Tibial artery (tissue), 4 donors: ENCODE data around the gene IGF1R.

Experiments
- DNase-seq, 2 donors: peaks; one replicate each; pipeline ENCODE4 v3.0.0-alpha.2; 2019
- H3K27ac ChIP-seq, 2 donors: fragments of 200-600 bp; sonication (generic) in 1 of 2; 1 replicate in 1 of 2; 2 replicates in 1 of 2; pipeline ENCODE4 v1.5.1; 2018 to 2019; ENCODE audit warnings: mild to moderate bottlenecking in 1 of 2
- H3K27me3 ChIP-seq, 2 donors: fragments of 200-600 bp; sonication (generic) in 1 of 2; one replicate each; pipeline versions ENCODE4 v1.5.1 to v1.6.0; 2016 to 2019
- H3K36me3 ChIP-seq, 3 donors: fragments of 200-600 bp; sonication (generic) in 2 of 3; one replicate each; pipeline ENCODE4 v1.5.1; 2016 to 2019; ENCODE audit warnings: mild to moderate bottlenecking in 2 of 3
- H3K4me1 ChIP-seq, 4 donors: fragments of 200-600 bp; sonication (generic) in 2 of 4; 1 replicate in 3 of 4; 2 replicates in 1 of 4; pipeline ENCODE4 v1.5.1; 2016 to 2019
- H3K4me3 ChIP-seq, 2 donors: fragments of 200-600 bp; sonication (generic) in 1 of 2; 1 replicate in 1 of 2; 2 replicates in 1 of 2; pipeline ENCODE4 v1.5.1; 2018 to 2019; ENCODE audit warnings: mild to moderate bottlenecking in 2 of 2
- H3K9me3 ChIP-seq, 3 donors: fragments of 200-600 bp; sonication (generic) in 1 of 3; one replicate each; pipeline ENCODE4 v1.5.1; 2016 to 2019
- CTCF ChIP-seq, 2 experiments: fragments of 200-600 bp in 1 of 2; fragments of 450-650 bp in 1 of 2; IDR thresholded peaks; one replicate each; pipeline ENCODE4 v1.5.1; 2017 to 2019; ENCODE audit warnings: antibody characterized with exemption in 2 of 2, mild to moderate bottlenecking in 1 of 2, moderate library complexity in 1 of 2
- intact Hi-C: fragments of 100-400 bp; cut with DNase I; formaldehyde crosslinking; loops from one replicate; pipeline ENCODE4 v1.15.0; 2023; ENCODE audit warnings: low total_unique reads

IGF1R gene

DNA sequence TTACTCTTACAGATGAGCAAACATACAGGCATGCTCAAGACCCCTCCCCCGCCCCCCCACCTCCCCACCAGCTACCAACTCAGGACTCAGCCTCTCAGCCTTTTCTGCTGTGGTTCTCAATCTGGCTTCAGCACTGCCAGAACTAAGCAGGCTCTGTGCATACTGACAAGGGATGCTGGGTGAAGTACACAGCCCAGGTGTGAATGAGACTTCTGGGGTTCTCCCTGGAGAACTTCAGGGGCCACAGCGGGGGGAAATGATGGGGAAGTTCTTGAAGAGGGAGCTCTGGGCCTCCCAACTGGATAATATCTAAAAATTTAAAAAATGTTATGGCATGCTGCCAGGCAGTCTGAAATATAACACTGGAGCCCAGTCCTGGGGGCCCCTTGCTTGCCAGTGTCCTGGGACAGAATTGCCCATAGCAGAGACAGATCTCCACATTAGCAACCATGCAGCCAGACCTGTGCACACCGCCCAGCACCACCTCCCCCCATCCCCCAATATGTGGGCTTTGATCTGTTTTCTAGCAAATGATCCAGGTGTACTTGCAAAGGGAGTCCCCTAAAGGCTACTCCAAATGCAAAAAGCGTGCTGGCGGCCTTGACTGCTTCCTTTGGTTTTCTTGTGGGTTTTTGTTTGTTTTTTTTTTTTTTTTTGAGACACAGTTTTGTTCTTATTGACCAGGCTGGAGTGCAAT lies 317.9 kb downstream of the IGF1R start:
- no peak overlapping the region for H3K27ac ChIP-seq
- TF ChIP-seq CTCF (IDR thresholded peaks at IDR 0.05): no peak
- intact Hi-C loops: no loop called here
- no peak overlapping the region for H3K4me3 ChIP-seq
- H3K9me3 ChIP-seq: peaks cover 0 to 9% (median 0%) of the 10 kb centered on the region in 3 donors
- no peak for DNase-seq
- peaks cover 0 to 7% (median 0%) of the 10 kb centered on the region in 4 donors for H3K4me1 ChIP-seq
- H3K27me3 ChIP-seq: no peaks in the 10 kb centered on the region
- peaks cover 16 to 25% (median 18%) of the 10 kb centered on the region in 3 donors for H3K36me3 ChIP-seq

DNA sequence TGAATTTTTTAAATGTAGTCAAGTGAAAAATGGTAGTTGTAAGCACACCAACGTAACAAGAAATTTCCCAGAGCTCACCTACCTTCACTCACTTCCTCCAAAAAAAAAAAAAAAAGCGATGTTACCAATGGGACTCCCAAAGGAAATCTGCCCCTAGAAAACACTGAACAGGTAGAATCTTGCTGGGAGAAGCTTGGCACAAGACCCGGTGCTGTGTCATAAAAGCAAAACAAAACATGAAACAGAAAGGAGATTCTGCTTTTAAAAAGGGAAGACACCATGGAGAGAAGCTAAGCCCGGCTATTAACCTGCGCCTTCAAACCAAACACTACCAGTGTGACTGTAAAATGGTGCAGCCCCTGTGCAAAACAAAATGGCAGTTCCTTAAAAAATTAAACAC lies 318.8 kb downstream of the IGF1R start:
- Histone ChIP-seq H3K36me3 (peaks cover 7 to 16% (median 9%) of the 10 kb centered on the region in 3 donors), H3K9me3 (peaks cover 0 to under 1% (median 0%) of the 10 kb centered on the region in 3 donors), H3K27me3 (no peaks in the 10 kb centered on the region), H3K27ac (no peak overlapping the region), H3K4me3 (no peak overlapping the region), H3K4me1 (peaks cover 0 to 7% (median 0%) of the 10 kb centered on the region in 4 donors)
- no peak for DNase-seq
- intact Hi-C loops: no loop called here
- no peak for TF ChIP-seq CTCF (IDR thresholded peaks at IDR 0.05)

DNA sequence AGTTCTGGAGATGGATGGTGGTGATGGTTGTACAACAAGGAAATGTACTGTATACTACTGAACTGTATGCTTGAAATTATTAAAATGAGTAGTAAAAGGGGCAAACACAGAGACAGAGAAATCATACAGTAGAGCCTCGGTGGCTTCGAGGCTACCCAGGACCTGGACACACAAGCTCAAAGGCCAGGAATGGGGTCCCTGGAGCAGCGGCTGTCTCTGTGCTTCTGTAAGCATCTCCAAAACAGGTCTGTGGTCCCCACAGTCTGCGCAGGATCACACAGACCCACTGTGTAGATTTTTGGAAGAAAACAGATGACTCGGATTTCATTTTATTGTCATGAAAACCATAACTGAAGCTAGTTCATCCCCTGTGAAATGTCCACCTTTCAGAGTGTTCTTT lies 319.6 kb downstream of the IGF1R start:
- peaks cover 0 to 7% (median 0%) of the 10 kb centered on the region in 4 donors for H3K4me1 ChIP-seq
- intact Hi-C loops: no loop called here
- no peak for DNase-seq
- no peaks in the 10 kb centered on the region for H3K27me3 ChIP-seq
- H3K4me3 ChIP-seq: no peak overlapping the region
- H3K9me3 ChIP-seq: no peaks in the 10 kb centered on the region
- H3K27ac ChIP-seq: no peak overlapping the region
- peaks cover 0 to 8% (median under 1%) of the 10 kb centered on the region in 3 donors for H3K36me3 ChIP-seq
- no peak for TF ChIP-seq CTCF (IDR thresholded peaks at IDR 0.05)

GRCh38 chr15:98968576-98968975 lies 320.2 kb downstream of the IGF1R start:
- no peak overlapping the region for H3K4me3 ChIP-seq
- DNase-seq: no peak
- H3K9me3 ChIP-seq: no peaks in the 10 kb centered on the region
- intact Hi-C loops: no loop called here
- H3K36me3 ChIP-seq: peaks cover 0 to 1% (median 0%) of the 10 kb centered on the region in 3 donors
- TF ChIP-seq CTCF (IDR thresholded peaks at IDR 0.05): no peak
- no peak overlapping the region for H3K27ac ChIP-seq
- no peaks in the 10 kb centered on the region for H3K27me3 ChIP-seq
- H3K4me1 ChIP-seq: peaks cover 0 to 7% (median 0%) of the 10 kb centered on the region in 4 donors

DNA sequence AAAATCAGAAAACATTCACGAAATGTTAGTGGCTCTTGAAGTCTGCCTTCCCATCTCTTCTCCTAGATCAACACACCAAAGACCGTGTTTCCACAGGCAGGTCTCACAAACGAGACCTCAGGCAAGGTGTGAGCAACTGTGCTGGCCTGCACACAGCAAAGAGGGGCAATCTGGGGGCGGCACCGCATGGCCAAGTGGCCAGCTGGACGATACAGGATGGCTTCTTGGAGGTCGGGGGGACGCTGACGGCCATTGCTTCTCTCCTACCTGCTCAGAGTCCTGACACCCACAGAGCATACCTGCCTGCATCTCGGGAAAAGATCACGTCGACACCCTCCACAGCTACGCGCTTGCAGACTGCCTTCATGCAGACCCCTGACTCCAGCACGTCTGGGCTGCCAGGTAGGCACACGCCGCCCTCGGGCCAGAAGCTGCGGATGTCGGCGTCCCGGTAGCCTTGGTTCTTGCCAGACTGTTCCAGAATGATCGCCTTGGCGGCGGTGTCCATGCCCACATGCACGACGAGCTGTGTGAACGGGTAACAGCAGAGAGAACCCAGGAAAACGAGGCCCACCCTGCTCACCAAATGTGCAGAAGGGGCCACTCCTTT lies 320.9 kb downstream of the IGF1R start:
- intact Hi-C loops: no loop called here
- H3K4me3 ChIP-seq: no peak overlapping the region
- no peaks in the 10 kb centered on the region for H3K36me3 ChIP-seq
- DNase-seq: no peak
- peaks cover 0 to 7% (median 0%) of the 10 kb centered on the region in 4 donors for H3K4me1 ChIP-seq
- H3K9me3 ChIP-seq: no peaks in the 10 kb centered on the region
- no peak overlapping the region for H3K27ac ChIP-seq
- no peaks in the 10 kb centered on the region for H3K27me3 ChIP-seq
- TF ChIP-seq CTCF (IDR thresholded peaks at IDR 0.05): no peak
